ENCODE results near the gene NKTR.

The NKTR gene

DNA sequence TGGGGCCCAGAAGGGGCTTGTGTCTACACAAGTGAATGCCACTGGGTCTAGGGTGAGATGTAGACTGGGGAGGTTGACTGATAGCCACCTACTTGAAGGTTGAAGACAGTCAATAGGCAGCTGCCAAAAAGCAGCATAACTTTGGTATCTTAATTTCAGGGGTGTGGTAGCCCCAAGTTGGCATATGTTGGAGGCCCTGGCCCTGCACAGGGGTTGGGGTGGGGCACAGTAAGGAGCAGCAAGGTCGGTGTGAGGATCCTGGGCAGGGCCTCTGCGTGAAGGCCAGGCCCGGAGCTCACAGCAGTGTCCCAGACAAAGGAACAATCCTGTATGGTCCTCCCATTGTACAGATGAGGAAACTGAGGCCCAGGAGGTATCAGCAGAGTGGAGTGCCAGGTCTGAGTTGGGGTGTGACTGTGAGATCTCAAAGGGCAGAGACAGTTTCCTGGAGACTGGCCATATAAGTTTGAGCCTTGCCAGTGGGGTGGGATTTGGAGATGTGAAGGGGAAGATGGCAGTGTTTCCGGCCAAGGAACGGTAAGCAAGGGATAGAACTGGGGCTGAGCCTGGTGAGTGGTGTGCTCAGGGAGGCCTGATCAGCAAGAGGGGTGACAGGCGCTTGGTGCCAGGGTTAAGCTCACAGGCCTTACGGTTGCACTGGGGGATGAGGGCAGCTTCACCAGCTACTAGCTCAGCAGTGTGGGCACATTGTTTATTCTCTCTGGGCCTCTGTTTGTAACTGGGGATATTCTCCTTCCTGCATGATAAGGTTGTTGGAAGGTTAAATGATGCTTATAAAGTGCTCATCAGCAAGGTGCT is 86.6 kb downstream of the NKTR start:
- Histone ChIP-seq H3K4me1 (ENCODE audit: control insufficient read depth, low read depth, low read length) (no peaks in the 10 kb centered on the region), H3K56ac (ENCODE audit: low read length) (no peak overlapping the region), H3K79me1 (ENCODE audit: low read length) (no peaks in the 10 kb centered on the region), H3K79me2 (ENCODE audit: control insufficient read depth, insufficient read depth, low read length) (no peaks in the 10 kb centered on the region), H3K9ac (ENCODE audit: low read length) (no peak overlapping the region), H2BK5ac (ENCODE audit: low read length) (no peak overlapping the region), H2AK5ac (ENCODE audit: low read length) (no peak overlapping the region), H4K8ac (ENCODE audit: low read depth, low read length) (no peak overlapping the region), H2BK15ac (replicated peaks; ENCODE audit: low read depth) (no peak overlapping the region), H2BK120ac (ENCODE audit: low read depth, low read length) (no peak overlapping the region), H3K18ac (ENCODE audit: low read length) (no peak overlapping the region), H3K23ac (ENCODE audit: low read length) (no peak overlapping the region), H3K27me3 (ENCODE audit: insufficient read depth, low read length, poor library complexity) (no peaks in the 10 kb centered on the region), H4K5ac (ENCODE audit: low read length) (no peak overlapping the region), H3K4me3 (ENCODE audit: low read length) (no peak overlapping the region), H3K4me2 (ENCODE audit: low read length) (no peak overlapping the region), H3K27ac (ENCODE audit: low read depth, low read length) (no peak overlapping the region), H3K36me3 (ENCODE audit: control insufficient read depth, insufficient read depth, low read length) (no peaks in the 10 kb centered on the region), H3K4ac (ENCODE audit: low read depth, low read length) (no peak overlapping the region)
- DNase-seq, result no peak
- no CpG with 5 or more reads among the region's 7 CpGs for WGBS (ENCODE audit: extremely low coverage, insufficient coverage, low lambda C conversion rate)

DNA sequence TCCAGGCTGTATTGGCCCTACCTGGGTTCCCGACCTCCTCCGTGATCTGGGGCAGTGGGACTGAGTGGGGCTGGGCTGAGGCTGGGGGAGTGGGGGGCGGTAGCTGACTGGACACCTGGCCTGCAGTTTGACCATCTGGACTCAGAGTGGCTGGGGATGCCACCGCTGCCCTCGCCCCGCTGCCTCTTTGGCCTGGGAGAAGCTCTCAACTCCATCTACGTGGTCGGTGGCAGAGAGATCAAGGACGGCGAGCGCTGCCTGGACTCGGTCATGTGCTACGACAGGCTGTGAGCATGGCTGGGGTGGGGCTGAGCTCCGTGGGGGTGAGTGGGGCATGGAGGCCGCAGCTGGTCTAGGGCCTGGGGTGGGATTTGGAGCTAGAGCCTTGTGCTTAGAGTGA is 87.5 kb downstream of the NKTR start:
- Histone ChIP-seq H3K79me2 (ENCODE audit: control insufficient read depth, insufficient read depth, low read length) (no peaks in the 10 kb centered on the region), H3K9ac (ENCODE audit: low read length) (no peak overlapping the region), H3K18ac (ENCODE audit: low read length) (no peak overlapping the region), H3K27me3 (ENCODE audit: insufficient read depth, low read length, poor library complexity) (no peaks in the 10 kb centered on the region), H3K4me2 (ENCODE audit: low read length) (no peak overlapping the region), H2BK15ac (replicated peaks; ENCODE audit: low read depth) (no peak overlapping the region), H3K79me1 (ENCODE audit: low read length) (no peaks in the 10 kb centered on the region), H3K4me3 (ENCODE audit: low read length) (no peak overlapping the region), H2BK5ac (ENCODE audit: low read length) (no peak overlapping the region), H3K23ac (ENCODE audit: low read length) (no peak overlapping the region), H4K5ac (ENCODE audit: low read length) (no peak overlapping the region), H3K56ac (ENCODE audit: low read length) (no peak overlapping the region), H3K27ac (ENCODE audit: low read depth, low read length) (no peak overlapping the region), H3K4me1 (ENCODE audit: control insufficient read depth, low read depth, low read length) (no peaks in the 10 kb centered on the region), H2BK120ac (ENCODE audit: low read depth, low read length) (no peak overlapping the region), H2AK5ac (ENCODE audit: low read length) (no peak overlapping the region), H3K4ac (ENCODE audit: low read depth, low read length) (no peak overlapping the region), H4K8ac (ENCODE audit: low read depth, low read length) (no peak overlapping the region), H3K36me3 (ENCODE audit: control insufficient read depth, insufficient read depth, low read length) (no peaks in the 10 kb centered on the region)
- no CpG with 5 or more reads among the region's 15 CpGs for WGBS (ENCODE audit: extremely low coverage, insufficient coverage, low lambda C conversion rate)
- DNase-seq, result no peak

DNA sequence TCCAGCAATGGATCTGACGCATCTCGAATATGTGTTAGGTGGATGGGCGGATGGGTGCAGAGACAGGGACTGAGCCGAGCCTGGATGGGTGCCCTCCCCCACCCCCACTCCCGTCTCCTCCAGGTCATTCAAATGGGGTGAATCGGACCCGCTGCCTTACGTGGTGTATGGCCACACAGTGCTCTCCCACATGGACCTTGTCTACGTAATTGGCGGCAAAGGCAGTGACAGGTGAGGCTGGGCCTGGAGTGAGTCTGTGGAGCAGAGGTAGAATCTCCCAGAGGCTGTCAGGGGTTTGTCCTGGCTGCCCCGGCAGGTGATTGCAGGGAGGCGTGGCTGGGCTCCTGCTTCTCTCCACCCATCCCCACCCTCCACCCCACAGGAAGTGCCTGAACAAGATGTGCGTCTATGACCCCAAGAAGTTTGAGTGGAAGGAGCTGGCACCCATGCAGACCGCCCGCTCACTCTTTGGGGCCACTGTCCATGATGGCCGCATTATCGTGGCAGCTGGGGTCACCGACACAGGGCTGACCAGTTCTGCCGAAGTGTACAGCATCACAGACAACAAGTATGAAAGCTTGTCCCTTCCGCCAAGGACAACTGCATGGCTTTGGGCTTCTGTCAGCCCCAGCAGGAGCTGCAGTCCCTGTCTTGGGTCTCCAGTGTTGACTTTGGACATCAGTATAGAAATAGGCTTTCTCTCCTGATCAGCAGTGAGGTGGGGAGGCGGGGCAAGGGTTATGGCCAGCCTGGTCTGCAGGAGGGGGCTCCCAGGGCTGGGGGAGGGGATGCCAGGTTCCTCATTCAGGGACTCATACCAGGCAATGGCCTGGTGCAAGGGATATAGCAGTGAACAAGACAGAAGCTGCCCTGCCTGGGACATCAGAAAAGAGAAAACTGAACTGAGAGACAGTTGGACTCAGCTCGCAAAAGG is 88.3 kb downstream of the NKTR start:
- no peak overlapping the region for H3K23ac ChIP-seq (ENCODE audit: low read length)
- no peak overlapping the region for H3K4me3 ChIP-seq (ENCODE audit: low read length)
- H3K4me2 ChIP-seq (ENCODE audit: low read length), result no peak overlapping the region
- no peak overlapping the region for H2BK5ac ChIP-seq (ENCODE audit: low read length)
- no peaks in the 10 kb centered on the region for H3K79me2 ChIP-seq (ENCODE audit: control insufficient read depth, insufficient read depth, low read length)
- H3K56ac ChIP-seq (ENCODE audit: low read length), result no peak overlapping the region
- no peaks in the 10 kb centered on the region for H3K4me1 ChIP-seq (ENCODE audit: control insufficient read depth, low read depth, low read length)
- no peak overlapping the region for H3K4ac ChIP-seq (ENCODE audit: low read depth, low read length)
- H2AK5ac ChIP-seq (ENCODE audit: low read length), result no peak overlapping the region
- H2BK15ac ChIP-seq (replicated peaks; ENCODE audit: low read depth), result no peak overlapping the region
- DNase-seq, result no peak
- no peak overlapping the region for H2BK120ac ChIP-seq (ENCODE audit: low read depth, low read length)
- no peaks in the 10 kb centered on the region for H3K27me3 ChIP-seq (ENCODE audit: insufficient read depth, low read length, poor library complexity)
- no CpG with 5 or more reads among the region's 22 CpGs for WGBS (ENCODE audit: extremely low coverage, insufficient coverage, low lambda C conversion rate)
- no peak overlapping the region for H4K5ac ChIP-seq (ENCODE audit: low read length)
- no peak overlapping the region for H4K8ac ChIP-seq (ENCODE audit: low read depth, low read length)
- H3K79me1 ChIP-seq (ENCODE audit: low read length), result no peaks in the 10 kb centered on the region
- H3K18ac ChIP-seq (ENCODE audit: low read length), result no peak overlapping the region
- no peaks in the 10 kb centered on the region for H3K36me3 ChIP-seq (ENCODE audit: control insufficient read depth, insufficient read depth, low read length)
- no peak overlapping the region for H3K9ac ChIP-seq (ENCODE audit: low read length)
- no peak overlapping the region for H3K27ac ChIP-seq (ENCODE audit: low read depth, low read length)

DNA sequence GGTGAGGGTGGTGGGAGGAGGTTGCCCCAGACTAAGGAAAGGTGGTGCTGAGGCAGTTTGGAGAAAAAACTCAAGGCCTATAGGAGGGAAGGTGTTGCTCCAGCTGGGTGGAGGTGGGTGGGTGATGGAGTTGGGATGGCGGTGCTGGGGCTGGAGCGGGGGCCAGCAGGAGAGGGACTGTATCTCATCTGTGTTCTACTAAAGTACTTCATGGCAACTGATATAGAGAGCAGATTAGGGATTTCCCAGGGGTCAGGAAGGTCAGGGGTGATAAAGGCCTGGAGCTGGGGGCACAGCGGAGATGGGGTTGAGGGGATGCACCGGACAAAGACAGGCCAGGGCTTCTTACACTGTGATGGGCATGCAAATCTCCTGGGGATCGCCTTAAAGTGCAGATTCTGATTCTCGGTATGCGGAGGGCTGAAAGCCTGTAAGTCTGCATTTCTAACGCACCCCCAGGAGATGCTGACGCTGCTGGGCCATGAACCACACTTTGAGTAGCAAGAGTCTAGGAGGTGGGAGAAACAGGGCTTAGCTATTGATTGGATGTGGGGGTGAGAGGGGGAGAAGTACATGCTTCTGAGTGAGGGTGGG is 89.0 kb downstream of the NKTR start:
- Histone ChIP-seq H3K9ac (ENCODE audit: low read length) (no peak overlapping the region), H2BK5ac (ENCODE audit: low read length) (no peak overlapping the region), H4K5ac (ENCODE audit: low read length) (no peak overlapping the region), H3K4ac (ENCODE audit: low read depth, low read length) (no peak overlapping the region), H2BK120ac (ENCODE audit: low read depth, low read length) (no peak overlapping the region), H3K4me1 (ENCODE audit: control insufficient read depth, low read depth, low read length) (no peaks in the 10 kb centered on the region), H3K79me1 (ENCODE audit: low read length) (no peaks in the 10 kb centered on the region), H3K27me3 (ENCODE audit: insufficient read depth, low read length, poor library complexity) (no peaks in the 10 kb centered on the region), H3K4me2 (ENCODE audit: low read length) (no peak overlapping the region), H3K27ac (ENCODE audit: low read depth, low read length) (no peak overlapping the region), H3K56ac (ENCODE audit: low read length) (no peak overlapping the region), H3K36me3 (ENCODE audit: control insufficient read depth, insufficient read depth, low read length) (no peaks in the 10 kb centered on the region), H3K79me2 (ENCODE audit: control insufficient read depth, insufficient read depth, low read length) (no peaks in the 10 kb centered on the region), H2AK5ac (ENCODE audit: low read length) (no peak overlapping the region), H3K18ac (ENCODE audit: low read length) (no peak overlapping the region), H3K23ac (ENCODE audit: low read length) (no peak overlapping the region), H3K4me3 (ENCODE audit: low read length) (no peak overlapping the region), H2BK15ac (replicated peaks; ENCODE audit: low read depth) (no peak overlapping the region), H4K8ac (ENCODE audit: low read depth, low read length) (no peak overlapping the region)
- WGBS (ENCODE audit: extremely low coverage, insufficient coverage, low lambda C conversion rate), result no CpG with 5 or more reads among the region's 9 CpGs
- DNase-seq, result no peak

- H3K18ac ChIP-seq (ENCODE audit: low read length), result no peak overlapping the region
- WGBS (ENCODE audit: extremely low coverage, insufficient coverage, low lambda C conversion rate), result no CpG with 5 or more reads among the region's 7 CpGs
- no peak overlapping the region for H2AK5ac ChIP-seq (ENCODE audit: low read length)
- H4K8ac ChIP-seq (ENCODE audit: low read depth, low read length), result no peak overlapping the region
- H4K5ac ChIP-seq (ENCODE audit: low read length), result no peak overlapping the region
- H3K79me2 ChIP-seq (ENCODE audit: control insufficient read depth, insufficient read depth, low read length), result no peaks in the 10 kb centered on the region
- no peak for DNase-seq
- no peak overlapping the region for H3K56ac ChIP-seq (ENCODE audit: low read length)
- H2BK120ac ChIP-seq (ENCODE audit: low read depth, low read length), result no peak overlapping the region
- no peaks in the 10 kb centered on the region for H3K4me1 ChIP-seq (ENCODE audit: control insufficient read depth, low read depth, low read length)
- no peak overlapping the region for H3K4me2 ChIP-seq (ENCODE audit: low read length)
- no peaks in the 10 kb centered on the region for H3K27me3 ChIP-seq (ENCODE audit: insufficient read depth, low read length, poor library complexity)
- H3K36me3 ChIP-seq (ENCODE audit: control insufficient read depth, insufficient read depth, low read length), result no peaks in the 10 kb centered on the region
- H3K27ac ChIP-seq (ENCODE audit: low read depth, low read length), result no peak overlapping the region
- H3K9ac ChIP-seq (ENCODE audit: low read length), result no peak overlapping the region
- no peak overlapping the region for H3K4me3 ChIP-seq (ENCODE audit: low read length)
- H3K23ac ChIP-seq (ENCODE audit: low read length), result no peak overlapping the region
- no peaks in the 10 kb centered on the region for H3K79me1 ChIP-seq (ENCODE audit: low read length)
- H2BK5ac ChIP-seq (ENCODE audit: low read length), result no peak overlapping the region
- H2BK15ac ChIP-seq (replicated peaks; ENCODE audit: low read depth), result no peak overlapping the region
- no peak overlapping the region for H3K4ac ChIP-seq (ENCODE audit: low read depth, low read length)
Observed at GRCh38 chr3:42690191-42690590, 89.7 kb downstream of the NKTR start.
